Transverse colon (tissue), 4 donors: ENCODE results near the gene OR6C70.

Experiments used
- POLR2AphosphoS5 ChIP-seq, 3 donors: sonication (generic); formaldehyde crosslinking; IDR thresholded peaks; one replicate each; pipeline ENCODE4 v1.6.1; 2016; ENCODE audit warnings: antibody characterized with exemption in 3 of 3
- TF ChIP-seq, protein P1 (sequence below), 5 experiments: fragments of 200-600 bp in 3 of 5; fragments of 450-650 bp in 2 of 5; sonication (generic) in 3 of 5; IDR thresholded peaks; 1 replicate in 2 of 5; 2 replicates in 3 of 5; pipeline ENCODE4 v1.5.1; 2016 to 2017; ENCODE audit warnings: antibody characterized with exemption in 5 of 5, inconsistent platforms in 3 of 5, mild to moderate bottlenecking in 2 of 5, moderate library complexity in 1 of 5

DNA sequence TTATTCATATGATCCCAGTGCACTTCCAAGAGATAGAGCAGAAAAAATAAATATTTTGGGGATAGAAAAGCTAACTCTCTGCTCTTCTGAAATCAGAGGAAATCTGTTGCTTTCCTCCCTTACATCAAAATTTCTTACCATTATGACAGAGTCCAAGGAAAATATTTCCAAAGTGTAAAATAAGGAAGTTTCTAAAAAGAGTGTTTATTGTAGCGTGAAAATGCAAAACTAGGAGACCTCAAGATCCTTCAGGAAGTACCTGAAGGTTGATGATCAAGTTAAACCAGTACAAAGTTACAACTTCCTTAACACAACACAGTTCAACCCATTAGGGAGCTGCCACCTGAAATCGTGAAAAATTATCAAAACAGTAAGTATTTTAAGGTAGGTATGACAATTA lies 26.2 kb downstream of the OR6C70 start, which contains the start of gene OR6C2:
- no peak for TF ChIP-seq POLR2AphosphoS5 (IDR thresholded peaks at IDR 0.05)
- TF ChIP-seq, protein P1, sequence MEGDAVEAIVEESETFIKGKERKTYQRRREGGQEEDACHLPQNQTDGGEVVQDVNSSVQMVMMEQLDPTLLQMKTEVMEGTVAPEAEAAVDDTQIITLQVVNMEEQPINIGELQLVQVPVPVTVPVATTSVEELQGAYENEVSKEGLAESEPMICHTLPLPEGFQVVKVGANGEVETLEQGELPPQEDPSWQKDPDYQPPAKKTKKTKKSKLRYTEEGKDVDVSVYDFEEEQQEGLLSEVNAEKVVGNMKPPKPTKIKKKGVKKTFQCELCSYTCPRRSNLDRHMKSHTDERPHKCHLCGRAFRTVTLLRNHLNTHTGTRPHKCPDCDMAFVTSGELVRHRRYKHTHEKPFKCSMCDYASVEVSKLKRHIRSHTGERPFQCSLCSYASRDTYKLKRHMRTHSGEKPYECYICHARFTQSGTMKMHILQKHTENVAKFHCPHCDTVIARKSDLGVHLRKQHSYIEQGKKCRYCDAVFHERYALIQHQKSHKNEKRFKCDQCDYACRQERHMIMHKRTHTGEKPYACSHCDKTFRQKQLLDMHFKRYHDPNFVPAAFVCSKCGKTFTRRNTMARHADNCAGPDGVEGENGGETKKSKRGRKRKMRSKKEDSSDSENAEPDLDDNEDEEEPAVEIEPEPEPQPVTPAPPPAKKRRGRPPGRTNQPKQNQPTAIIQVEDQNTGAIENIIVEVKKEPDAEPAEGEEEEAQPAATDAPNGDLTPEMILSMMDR (IDR thresholded peaks at IDR 0.05): no peak
